Tibial nerve (tissue), 4 donors: ENCODE data around the gene RPAP2. TPM values are rescaled to one million over a fixed set of nuclear protein-coding genes. Genes with fewer than 3 reads are reported as not detected.
A peak's percentile ranks its signal among the peaks of the same experiment; 100 is the strongest.

ENCODE experiments used
- DNase-seq, 2 donors: peaks; one replicate each; pipeline ENCODE4 v3.0.0-alpha.2; 2019; ENCODE audit warnings: low spot score in 2 of 2
- H3K27ac ChIP-seq, 4 donors: fragments of 200-600 bp; sonication (generic) in 3 of 4; one replicate each; pipeline ENCODE4 v1.5.1; 2017 to 2019; ENCODE audit warnings: mild to moderate bottlenecking in 1 of 4
- H3K27me3 ChIP-seq, 2 donors: fragments of 200-600 bp; sonication (generic) in 1 of 2; one replicate each; pipeline versions ENCODE4 v1.5.1 to v1.6.0; 2017 to 2019
- H3K36me3 ChIP-seq, 3 donors: fragments of 200-600 bp; sonication (generic); one replicate each; pipeline ENCODE4 v1.5.1; 2018 to 2019
- H3K4me1 ChIP-seq, 4 donors: fragments of 200-600 bp; sonication (generic) in 3 of 4; one replicate each; pipeline ENCODE4 v1.5.1; 2017 to 2019
- H3K4me3 ChIP-seq, 4 donors: fragments of 200-600 bp; sonication (generic) in 3 of 4; one replicate each; pipeline ENCODE4 v1.5.1; 2017 to 2019; ENCODE audit warnings: mild to moderate bottlenecking in 1 of 4, moderate library complexity in 1 of 4
- H3K9me3 ChIP-seq, 4 donors: fragments of 200-600 bp; sonication (generic) in 3 of 4; one replicate each; pipeline ENCODE4 v1.5.1; 2017 to 2019
- CTCF ChIP-seq, 5 experiments: fragments of 200-600 bp in 3 of 5; fragments of 450-650 bp in 2 of 5; sonication (generic) in 3 of 5; IDR thresholded peaks; one replicate each; pipeline ENCODE4 v1.5.1; 2016 to 2019; ENCODE audit warnings: antibody characterized with exemption in 5 of 5, mild to moderate bottlenecking in 3 of 5, moderate library complexity in 2 of 5
- EP300 ChIP-seq, 2 donors: sonication (generic); formaldehyde crosslinking; IDR thresholded peaks; one replicate each; pipeline ENCODE4 v1.6.1; 2017; ENCODE audit warnings: antibody characterized with exemption in 2 of 2, mild to moderate bottlenecking in 1 of 2
- POLR2A ChIP-seq, 2 donors: fragments of 450-650 bp; IDR thresholded peaks; one replicate each; pipeline ENCODE4 v1.6.1; 2017; ENCODE audit warnings: antibody characterized with exemption in 2 of 2, mild to moderate bottlenecking in 2 of 2, moderate library complexity in 2 of 2
- WGBS, 2 donors: methylation state at CpG; one replicate each; pipeline ENCODE4 v1.1.5; 2018; 5-methylcytosine and 5-hydroxymethylcytosine counted together
- total RNA-seq, 4 donors: library from RNA; depleted of rRNA; stranded (reverse); fragments of >200 nt; gene quantifications; one replicate each; pipeline ENCODE4 v1.1.0, GENCODE V29; 2016

RPAP2 gene
- total RNA-seq, 4 donors from 2014 or later, result 3.3 to 12.2 (median 7.7) TPM

DNA sequence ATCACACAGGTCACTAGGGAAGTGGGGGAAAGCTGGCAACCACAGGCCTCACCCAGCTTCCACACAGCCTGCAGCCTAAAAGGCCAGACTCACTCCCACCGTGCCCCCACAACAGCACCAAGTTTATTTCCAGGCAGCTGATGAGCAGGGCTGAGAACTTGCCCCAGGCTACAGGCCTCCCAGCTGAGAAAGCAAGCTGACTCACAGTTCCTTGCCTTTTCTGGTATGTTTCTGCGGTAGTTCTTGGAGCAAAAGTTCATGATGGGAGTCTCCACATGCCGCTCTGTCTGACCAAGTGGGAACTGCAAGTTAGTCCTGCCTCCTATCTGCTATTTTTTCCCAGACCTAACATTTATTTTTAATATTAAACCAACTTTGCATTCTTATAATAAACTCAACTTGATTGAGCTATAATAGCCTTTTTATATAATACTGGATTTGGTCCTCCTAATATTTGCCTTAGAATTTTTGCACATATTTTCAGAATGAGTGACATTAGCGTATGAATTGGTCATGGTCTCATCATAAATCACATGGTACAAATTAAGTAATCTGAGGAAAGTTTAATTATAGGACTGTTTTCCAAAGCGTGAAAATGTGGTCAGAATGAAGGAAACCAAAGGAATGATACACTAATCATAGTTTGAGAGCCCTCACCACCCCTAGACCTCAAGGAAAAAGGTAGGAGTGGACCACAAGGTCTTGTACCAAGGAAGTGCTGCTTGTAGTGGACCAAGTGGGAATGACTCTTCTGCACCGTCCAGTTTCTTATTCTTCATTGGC is 30.7 kb downstream of the RPAP2 start:
- H3K9me3 ChIP-seq, result peaks cover 0 to 29% (median 0%) of the 10 kb centered on the region in 4 donors
- no peaks in the 10 kb centered on the region for H3K4me1 ChIP-seq
- H3K36me3 ChIP-seq, result peaks cover 0 to 68% (median 0%) of the 10 kb centered on the region in 3 donors
- no peaks in the 10 kb centered on the region for H3K27me3 ChIP-seq
- no peak overlapping the region for H3K4me3 ChIP-seq
- TF ChIP-seq EP300 (IDR thresholded peaks at IDR 0.05) (no peak), POLR2A (IDR thresholded peaks at IDR 0.05) (no peak), CTCF (IDR thresholded peaks at IDR 0.05) (no peak)
- no peak for DNase-seq
- H3K27ac ChIP-seq, result no peak overlapping the region
- WGBS, 2 donors, result 93 to 96% methylated on average over 6 of the region's 6 CpGs

GRCh38 chr1:92333668-92334067 is 34.8 kb downstream of the RPAP2 start:
- TF ChIP-seq CTCF (IDR thresholded peaks at IDR 0.05) (no peak), POLR2A (IDR thresholded peaks at IDR 0.05) (no peak), EP300 (IDR thresholded peaks at IDR 0.05) (no peak)
- Histone ChIP-seq H3K9me3 (no peaks in the 10 kb centered on the region), H3K27me3 (no peaks in the 10 kb centered on the region), H3K27ac (no peak overlapping the region), H3K4me3 (no peak overlapping the region), H3K4me1 (no peaks in the 10 kb centered on the region), H3K36me3 (peaks cover 0 to 48% (median 0%) of the 10 kb centered on the region in 3 donors)
- DNase-seq, result no peak
- 51 to 64% methylated on average over 3 of the region's 3 CpGs for WGBS, 2 donors

- no peak for DNase-seq
- Histone ChIP-seq H3K27me3 (no peaks in the 10 kb centered on the region), H3K4me1 (no peaks in the 10 kb centered on the region), H3K4me3 (no peak overlapping the region), H3K9me3 (no peaks in the 10 kb centered on the region), H3K36me3 (peaks cover 0 to 41% (median 0%) of the 10 kb centered on the region in 3 donors), H3K27ac (no peak overlapping the region)
- WGBS, 2 donors, result 61 to 69% methylated on average over 1 of the region's 1 CpG
- no peak for TF ChIP-seq CTCF (IDR thresholded peaks at IDR 0.05)
- no peak for TF ChIP-seq EP300 (IDR thresholded peaks at IDR 0.05)
- TF ChIP-seq POLR2A (IDR thresholded peaks at IDR 0.05), result no peak
These were observed 41.3 kb downstream of the RPAP2 start for GRCh38 chr1:92340154-92340553.

GRCh38 chr1:92342401-92342800 is 43.5 kb downstream of the RPAP2 start:
- no peak overlapping the region for H3K27ac ChIP-seq
- TF ChIP-seq CTCF (IDR thresholded peaks at IDR 0.05) (no peak), EP300 (IDR thresholded peaks at IDR 0.05) (no peak), POLR2A (IDR thresholded peaks at IDR 0.05) (no peak)
- DNase-seq, result no peak
- H3K4me3 ChIP-seq, result no peak overlapping the region
- 95 to 97% methylated on average over 1 of the region's 1 CpG for WGBS, 2 donors
- H3K4me1 ChIP-seq, result no peaks in the 10 kb centered on the region
- no peaks in the 10 kb centered on the region for H3K9me3 ChIP-seq
- no peaks in the 10 kb centered on the region for H3K27me3 ChIP-seq
- H3K36me3 ChIP-seq, result peaks cover 0 to 40% (median 0%) of the 10 kb centered on the region in 3 donors

GRCh38 chr1:92343061-92343460 is 44.2 kb downstream of the RPAP2 start:
- Histone ChIP-seq H3K27me3 (no peaks in the 10 kb centered on the region), H3K27ac (no peak overlapping the region), H3K36me3 (peaks cover 0 to 45% (median 0%) of the 10 kb centered on the region in 3 donors), H3K4me3 (no peak overlapping the region), H3K4me1 (no peaks in the 10 kb centered on the region), H3K9me3 (no peaks in the 10 kb centered on the region)
- 90 to 97% methylated on average over 3 of the region's 3 CpGs for WGBS, 2 donors
- no peak for DNase-seq
- peak in 1 of 5 experiments; percentile 3 for TF ChIP-seq CTCF (IDR thresholded peaks at IDR 0.05)
- TF ChIP-seq EP300 (IDR thresholded peaks at IDR 0.05), result no peak
- TF ChIP-seq POLR2A (IDR thresholded peaks at IDR 0.05), result no peak
